GM18907 (cell line): ENCODE results near the gene ATN1.
A peak's percentile ranks its signal among the peaks of the same experiment; 100 is the strongest.
"Not testable (repeated sequence)": the region's sequence is repeated elsewhere in the genome, so short reads cannot be mapped to it uniquely, and the experiment has no call there.

ENCODE experiments used
- ATAC-seq: cut with Tn5 transposase; IDR thresholded peaks from one replicate; pipeline ENCODE4 v1.9.1; 2021; ENCODE audit warnings: mild to moderate bottlenecking, moderate library complexity; ENCODE audit not compliant: unreplicated experiment

The ATN1 gene

GRCh38 chr12:6903722-6904121 is 24.0 kb upstream of the ATN1 start:
- no peak for ATAC-seq

DNA sequence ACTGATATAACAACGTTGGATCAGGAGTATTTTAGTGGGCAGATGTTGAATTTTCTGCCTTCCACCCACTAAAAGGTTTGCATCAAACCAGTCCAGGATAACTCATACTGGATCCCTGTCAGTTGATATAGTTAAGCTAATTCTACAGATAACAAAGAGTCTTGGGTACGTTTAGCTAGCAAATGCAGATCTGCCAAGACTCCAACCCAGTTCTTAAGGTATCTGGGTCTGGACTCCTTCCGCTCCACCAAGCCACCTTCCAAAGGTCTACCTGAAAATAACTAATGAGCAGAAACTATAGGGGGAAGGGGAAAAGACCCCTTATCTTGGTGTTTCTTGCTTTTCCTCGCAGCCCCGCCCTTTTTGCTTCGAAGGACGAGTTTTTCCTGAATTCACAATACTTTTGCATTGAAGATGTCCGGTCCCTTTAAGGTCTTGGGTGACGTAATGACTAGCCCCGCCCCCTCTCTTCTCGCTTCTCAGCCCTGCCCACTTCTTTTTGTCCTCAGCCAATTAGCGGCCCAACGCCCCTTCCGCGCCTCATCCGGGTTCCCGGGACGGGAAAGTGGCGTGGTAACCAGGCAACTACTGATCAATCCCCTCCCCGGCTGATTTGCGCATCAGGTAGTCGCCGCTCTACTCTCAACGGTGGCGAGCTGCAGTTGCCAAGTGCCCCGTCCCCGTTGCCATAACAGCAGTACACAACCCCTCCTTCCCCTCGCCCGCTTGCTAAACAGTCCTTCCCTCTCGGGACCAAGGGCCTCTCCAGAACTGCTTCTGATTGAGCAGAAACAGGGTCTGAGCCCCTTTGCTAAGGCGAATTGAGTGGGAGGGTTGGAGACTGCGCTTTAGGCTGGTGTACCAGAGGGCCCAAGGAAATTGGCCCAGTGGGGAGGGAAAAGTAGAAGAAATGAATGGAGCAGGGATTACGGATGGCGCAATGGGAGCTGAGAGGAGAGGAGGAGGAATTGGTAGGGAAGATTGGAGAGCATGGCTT is 23.2 kb upstream of the ATN1 start, which contains the start of gene LRRC23:
TSS of gene LRRC23 (plus strand) at position 543 of the 997 bp plus-strand sequence. CDS start 812 bp downstream, outside the sequence.
- ATAC-seq: peak; percentile 90

DNA sequence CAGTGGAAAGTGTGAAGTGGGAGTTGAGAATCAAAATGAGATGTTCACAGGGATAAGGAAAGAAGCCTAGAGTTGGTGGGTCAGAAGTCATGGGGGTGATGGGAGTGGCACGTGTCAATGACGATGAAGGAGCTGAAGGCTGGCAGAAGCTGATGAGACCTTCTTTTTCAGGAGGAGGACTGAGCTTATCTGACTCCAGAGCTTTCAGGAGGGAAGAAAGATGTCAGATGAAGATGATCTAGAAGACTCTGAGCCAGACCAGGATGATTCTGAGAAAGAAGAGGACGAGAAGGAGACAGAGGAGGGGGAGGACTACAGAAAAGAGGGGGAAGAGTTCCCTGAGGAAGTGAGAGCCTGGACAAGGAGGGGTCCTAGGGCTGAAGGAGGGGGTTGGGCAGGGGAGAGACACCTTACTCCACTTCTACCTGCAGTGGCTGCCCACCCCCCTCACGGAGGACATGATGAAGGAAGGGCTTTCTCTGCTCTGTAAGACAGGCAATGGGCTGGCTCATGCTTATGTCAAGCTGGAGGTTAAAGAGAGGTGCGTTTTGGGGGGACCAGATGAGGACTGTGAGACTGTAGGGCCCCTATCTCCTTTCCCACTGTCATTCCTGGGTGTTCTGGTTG is 22.2 kb upstream of the ATN1 start:
- no peak for ATAC-seq

DNA sequence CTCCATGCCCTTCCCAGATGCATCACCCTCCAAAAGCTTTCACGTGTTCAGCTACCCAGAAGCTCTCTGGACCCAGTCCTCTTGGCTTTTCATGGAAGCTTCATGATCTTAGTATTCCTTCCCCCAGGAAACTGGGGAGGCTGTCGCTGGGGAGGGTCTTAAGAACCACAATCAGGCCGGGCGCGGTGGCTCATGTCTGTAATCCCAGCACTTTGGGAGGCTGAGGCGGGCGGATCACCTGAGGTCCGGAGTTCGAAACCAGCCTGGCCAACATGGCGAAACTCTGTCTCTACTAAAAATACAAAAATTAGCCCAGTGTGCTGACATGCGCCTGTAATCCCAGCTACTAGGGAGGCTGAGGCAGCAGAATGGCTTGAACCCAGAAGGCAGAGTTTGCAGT is 19.6 kb upstream of the ATN1 start:
- not testable (repeated sequence) for ATAC-seq

GRCh38 chr12:6909421-6910145 is 18.2 kb upstream of the ATN1 start:
- ATAC-seq: no peak

DNA sequence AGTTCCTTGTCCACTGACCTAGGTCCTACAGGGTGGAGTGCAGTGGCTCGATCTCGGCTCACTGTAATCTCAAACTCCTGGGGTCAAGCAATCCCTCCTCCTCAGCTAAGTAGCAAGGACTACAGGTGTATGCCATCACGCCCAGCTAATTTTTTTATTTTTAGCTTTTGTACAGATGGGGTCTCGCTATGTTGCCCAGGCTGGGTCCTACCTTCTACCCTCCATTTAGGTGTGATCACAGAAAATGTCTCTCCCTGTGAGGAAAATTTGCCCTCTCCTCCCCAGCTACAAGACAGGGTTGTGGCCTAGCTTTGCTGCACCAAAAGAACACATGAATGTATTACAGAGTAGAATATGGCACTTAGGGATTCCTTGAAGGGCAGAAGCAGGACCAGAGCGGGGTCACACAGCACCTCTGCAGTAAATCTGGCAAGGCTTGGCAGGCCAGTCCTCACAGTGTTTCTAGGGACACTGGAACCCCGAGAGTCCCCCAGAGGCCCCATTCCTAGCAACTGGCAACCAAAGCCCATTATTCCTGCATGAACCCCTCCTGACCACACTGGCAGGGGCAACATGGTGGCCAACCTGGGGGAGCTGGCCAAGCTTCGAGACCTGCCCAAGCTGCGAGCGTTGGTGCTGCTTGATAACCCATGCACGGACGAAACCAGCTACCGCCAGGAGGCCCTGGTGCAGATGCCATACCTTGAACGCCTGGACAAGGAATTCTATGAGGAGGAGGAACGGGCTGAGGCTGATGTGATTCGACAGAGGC is 15.4 kb upstream of the ATN1 start:
- no peak for ATAC-seq

DNA sequence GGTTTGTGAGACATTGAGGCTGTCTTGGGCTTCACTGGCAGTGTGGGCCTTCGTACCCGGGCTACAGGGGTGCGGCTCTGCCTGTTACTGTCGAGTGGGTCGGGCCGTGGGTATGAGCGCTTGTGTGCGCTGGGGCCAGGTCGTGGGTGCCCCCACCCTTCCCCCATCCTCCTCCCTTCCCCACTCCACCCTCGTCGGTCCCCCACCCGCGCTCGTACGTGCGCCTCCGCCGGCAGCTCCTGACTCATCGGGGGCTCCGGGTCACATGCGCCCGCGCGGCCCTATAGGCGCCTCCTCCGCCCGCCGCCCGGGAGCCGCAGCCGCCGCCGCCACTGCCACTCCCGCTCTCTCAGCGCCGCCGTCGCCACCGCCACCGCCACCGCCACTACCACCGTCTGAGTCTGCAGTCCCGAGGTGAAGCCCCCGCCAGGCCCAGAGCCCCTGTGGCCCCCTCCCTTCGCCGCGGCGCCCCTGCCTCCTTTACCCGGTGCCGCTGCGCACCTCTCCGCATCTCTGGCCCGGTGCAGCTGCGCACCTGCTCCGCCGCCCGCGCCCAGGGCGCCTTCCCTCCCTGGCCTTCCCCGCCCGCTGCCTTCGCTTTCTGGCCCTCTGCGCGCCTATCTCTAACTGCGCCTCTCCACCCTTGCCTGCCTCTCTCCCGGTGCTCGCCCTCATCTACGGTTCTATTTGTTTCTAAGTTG is 13.4 kb upstream of the ATN1 start, which contains the start of gene ENO2:
TSS of gene ENO2 (plus strand) at position 335 of the 701 bp plus-strand sequence. CDS start 1,253 bp downstream, outside the sequence.
- peak; percentile 67 for ATAC-seq

DNA sequence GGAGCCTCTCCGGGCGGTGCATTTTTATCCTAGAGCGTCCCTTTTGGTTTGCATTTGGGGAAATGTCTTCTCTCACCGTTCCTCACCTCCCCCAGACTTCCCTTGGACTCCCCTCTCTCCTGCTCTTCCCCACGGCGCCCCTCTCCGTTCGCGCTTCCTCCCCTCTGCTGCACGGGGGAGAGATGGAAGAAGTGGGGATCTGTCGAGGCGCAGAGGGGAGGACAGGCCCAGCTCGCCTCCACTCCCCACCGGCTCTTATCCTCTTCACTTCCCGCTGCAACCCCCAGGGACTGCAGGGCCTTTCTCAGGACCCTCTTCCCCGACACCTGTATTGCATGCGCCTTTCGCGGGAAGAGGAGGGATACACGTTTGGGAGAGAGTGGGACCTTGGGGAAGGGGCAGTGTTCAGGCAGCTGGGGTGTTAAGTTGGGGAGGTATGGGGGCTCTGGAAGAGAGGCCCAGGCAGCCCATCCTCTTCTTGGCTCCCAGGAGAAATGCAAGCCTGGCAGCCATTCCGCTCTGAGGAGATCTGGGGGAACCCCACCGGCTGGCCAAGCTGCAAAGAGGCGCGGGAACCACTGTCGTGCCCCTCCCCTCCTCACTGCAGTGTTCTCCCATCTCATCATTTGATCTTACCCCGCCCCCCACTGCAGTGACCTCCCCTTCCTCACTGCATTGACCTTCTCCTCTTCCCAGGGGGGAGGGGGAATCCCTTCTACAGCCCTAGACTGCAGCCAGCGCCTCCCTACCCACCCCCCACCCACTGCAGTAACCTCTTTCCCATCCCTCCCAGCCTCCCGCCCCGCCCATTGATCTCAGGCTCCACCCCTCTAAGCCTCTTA is 12.6 kb upstream of the ATN1 start:
- ATAC-seq: peak; percentile 19

DNA sequence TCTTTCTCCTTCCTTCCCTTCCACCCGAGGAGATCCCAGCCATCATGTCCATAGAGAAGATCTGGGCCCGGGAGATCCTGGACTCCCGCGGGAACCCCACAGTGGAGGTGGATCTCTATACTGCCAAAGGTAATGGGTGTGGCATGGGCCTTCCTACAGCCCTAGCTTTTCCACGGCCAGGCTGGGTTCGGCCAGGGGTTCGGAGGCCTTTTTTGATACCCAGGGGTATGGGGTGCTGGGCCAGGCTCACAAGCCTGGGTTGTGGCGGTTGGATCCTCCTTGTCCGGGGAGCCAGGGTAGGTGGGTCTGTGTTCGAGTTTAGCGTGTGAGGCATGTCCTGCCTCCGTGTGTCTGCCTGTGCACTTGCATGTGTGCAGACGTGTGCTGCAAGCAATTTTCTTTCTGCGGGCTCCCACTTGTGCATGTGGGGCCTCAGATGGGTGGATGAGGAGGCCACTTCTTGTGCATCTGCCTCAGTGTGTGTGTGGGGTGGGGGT is 11.9 kb upstream of the ATN1 start:
- ATAC-seq: no peak

- no peak for ATAC-seq
Measured at GRCh38 chr12:6916426-6917200, 11.1 kb upstream of the ATN1 start.

DNA sequence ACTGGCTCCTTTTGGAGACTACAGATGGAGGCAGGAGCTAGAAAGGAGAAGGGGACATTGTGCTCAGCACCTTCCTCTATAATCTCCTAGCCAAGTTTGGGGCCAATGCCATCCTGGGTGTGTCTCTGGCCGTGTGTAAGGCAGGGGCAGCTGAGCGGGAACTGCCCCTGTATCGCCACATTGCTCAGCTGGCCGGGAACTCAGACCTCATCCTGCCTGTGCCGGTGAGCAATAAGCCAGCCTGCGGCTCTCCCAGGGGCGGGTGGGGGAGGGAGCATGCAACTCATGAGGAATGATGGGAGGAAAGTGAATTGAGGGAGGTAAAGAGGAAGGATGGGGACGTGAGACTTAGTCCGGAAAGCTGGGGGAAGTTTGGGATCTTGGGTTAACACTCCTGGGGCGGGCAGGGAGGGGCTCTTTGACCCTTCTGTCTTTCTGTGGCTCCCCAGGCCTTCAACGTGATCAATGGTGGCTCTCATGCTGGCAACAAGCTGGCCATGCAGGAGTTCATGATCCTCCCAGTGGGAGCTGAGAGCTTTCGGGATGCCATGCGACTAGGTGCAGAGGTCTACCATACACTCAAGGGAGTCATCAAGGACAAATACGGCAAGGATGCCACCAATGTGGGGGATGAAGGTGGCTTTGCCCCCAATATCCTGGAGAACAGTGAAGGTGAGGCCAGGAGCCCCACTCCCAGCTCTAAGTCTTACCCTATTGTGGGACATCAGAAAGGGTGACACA is 10.1 kb upstream of the ATN1 start:
- no peak for ATAC-seq

DNA sequence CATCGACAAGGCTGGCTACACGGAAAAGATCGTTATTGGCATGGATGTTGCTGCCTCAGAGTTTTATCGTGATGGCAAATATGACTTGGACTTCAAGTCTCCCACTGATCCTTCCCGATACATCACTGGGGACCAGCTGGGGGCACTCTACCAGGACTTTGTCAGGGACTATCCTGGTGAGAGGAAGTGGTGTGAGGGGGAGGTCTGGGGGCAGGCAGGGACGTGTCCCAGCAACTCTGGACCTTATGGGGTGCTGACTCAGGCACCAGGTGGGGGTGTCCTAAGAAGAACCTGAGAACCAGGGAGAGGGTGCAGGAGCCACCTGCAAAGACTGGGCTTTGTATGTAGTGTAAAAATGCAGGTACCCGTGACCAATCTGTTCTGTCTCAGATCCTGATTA is 8.2 kb upstream of the ATN1 start:
- no peak for ATAC-seq

- no peak for ATAC-seq
Measured at GRCh38 chr12:6921539-6921938, 6.2 kb upstream of the ATN1 start.

DNA sequence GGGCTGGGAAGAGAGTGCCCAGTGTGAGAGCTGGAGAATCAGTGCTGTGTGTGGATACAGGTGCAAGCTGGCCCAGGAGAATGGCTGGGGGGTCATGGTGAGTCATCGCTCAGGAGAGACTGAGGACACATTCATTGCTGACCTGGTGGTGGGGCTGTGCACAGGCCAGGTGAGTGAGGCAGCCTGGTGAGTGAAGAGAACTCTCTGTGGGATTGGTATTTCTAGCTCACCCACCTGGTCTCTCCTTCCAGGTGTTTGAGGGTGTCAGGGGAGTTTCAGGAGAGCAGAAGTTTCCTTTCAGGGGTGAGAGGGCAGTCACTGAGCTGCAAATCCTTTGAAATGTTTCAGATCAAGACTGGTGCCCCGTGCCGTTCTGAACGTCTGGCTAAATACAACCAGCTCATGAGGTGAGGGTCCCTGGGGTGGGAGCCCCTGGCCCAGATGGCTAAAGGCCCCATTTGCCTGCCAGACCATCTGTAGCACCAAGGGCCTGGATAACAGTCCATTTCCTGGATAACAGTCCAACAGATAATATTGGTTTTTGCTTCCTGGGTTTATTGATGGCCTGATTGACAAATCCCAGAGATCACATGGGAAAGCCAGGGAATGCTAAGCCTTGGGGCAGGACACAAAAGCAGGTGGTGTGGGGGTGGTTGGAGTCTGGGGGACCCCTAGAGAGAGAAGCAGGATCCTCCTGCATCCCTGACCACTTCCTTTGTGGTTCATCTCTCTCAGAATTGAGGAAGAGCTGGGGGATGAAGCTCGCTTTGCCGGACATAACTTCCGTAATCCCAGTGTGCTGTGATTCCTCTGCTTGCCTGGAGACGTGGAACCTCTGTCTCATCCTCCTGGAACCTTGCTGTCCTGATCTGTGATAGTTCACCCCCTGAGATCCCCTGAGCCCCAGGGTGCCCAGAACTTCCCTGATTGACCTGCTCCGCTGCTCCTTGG is 5.5 kb upstream of the ATN1 start:
- ATAC-seq: no peak

DNA sequence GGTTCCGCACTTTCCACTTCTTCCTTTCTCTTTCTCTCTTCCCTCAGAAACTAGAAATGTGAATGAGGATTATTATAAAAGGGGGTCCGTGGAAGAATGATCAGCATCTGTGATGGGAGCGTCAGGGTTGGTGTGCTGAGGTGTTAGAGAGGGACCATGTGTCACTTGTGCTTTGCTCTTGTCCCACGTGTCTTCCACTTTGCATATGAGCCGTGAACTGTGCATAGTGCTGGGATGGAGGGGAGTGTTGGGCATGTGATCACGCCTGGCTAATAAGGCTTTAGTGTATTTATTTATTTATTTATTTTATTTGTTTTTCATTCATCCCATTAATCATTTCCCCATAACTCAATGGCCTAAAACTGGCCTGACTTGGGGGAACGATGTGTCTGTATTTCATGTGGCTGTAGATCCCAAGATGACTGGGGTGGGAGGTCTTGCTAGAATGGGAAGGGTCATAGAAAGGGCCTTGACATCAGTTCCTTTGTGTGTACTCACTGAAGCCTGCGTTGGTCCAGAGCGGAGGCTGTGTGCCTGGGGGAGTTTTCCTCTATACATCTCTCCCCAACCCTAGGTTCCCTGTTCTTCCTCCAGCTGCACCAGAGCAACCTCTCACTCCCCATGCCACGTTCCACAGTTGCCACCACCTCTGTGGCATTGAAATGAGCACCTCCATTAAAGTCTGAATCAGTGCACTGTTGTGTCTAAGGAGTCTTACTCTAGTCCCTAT is 4.6 kb upstream of the ATN1 start:
- ATAC-seq: no peak

GRCh38 chr12:6923851-6924250 is 3.9 kb upstream of the ATN1 start:
- no peak for ATAC-seq
